DND-41 (cell line): Measurements from ENCODE around the gene OTOGL.

Experiments
- ATAC-seq: fragments of 200-7000 bp; cut with Tn5 transposase; 3 replicates; pipeline ENCODE4 v1.9.1; 2021; ENCODE audit warnings: low read depth; ENCODE audit not compliant: insufficient read depth
- DNase-seq: peaks from one replicate; pipeline ENCODE4 v3.0.0-alpha.2; 2020
- H2AFZ ChIP-seq: 2 replicates; pipeline ENCODE4 v1.6.0; 2012; ENCODE audit warnings: low read depth, low read length
- H3K27ac ChIP-seq: 2 replicates; pipeline ENCODE4 v1.5.1; 2012; ENCODE audit warnings: low read length, inconsistent platforms
- H3K27me3 ChIP-seq: fragments of 200-600 bp; sonication (generic); 2 replicates; pipeline ENCODE4 v1.6.0; 2012; ENCODE audit warnings: low read length, mild to moderate bottlenecking, inconsistent platforms; ENCODE audit not compliant: insufficient read depth, poor library complexity
- H3K36me3 ChIP-seq: 2 replicates; pipeline ENCODE4 v1.5.1; 2012; ENCODE audit warnings: low read length, inconsistent platforms; ENCODE audit not compliant: insufficient read depth
- H3K4me1 ChIP-seq: 2 replicates; pipeline ENCODE4 v1.5.1; 2012; ENCODE audit warnings: mild to moderate bottlenecking, low read length; ENCODE audit not compliant: insufficient read depth
- H3K4me2 ChIP-seq: 2 replicates; pipeline ENCODE4 v1.6.0; 2012; ENCODE audit warnings: mild to moderate bottlenecking, moderate library complexity, low read length, inconsistent platforms; ENCODE audit not compliant: insufficient read depth
- H3K4me3 ChIP-seq, 2 experiments: fragments of 200-600 bp in 1 of 2; shearing (Covaris generic) in 1 of 2; 2 replicates each; pipeline ENCODE4 v1.5.1; 2012 to 2016; ENCODE audit warnings: inconsistent platforms in 2 of 2, low read length in 2 of 2, mild to moderate bottlenecking in 2 of 2, low read depth in 1 of 2, moderate library complexity in 1 of 2
- H3K79me2 ChIP-seq: 2 replicates; pipeline ENCODE4 v1.6.0; 2012; ENCODE audit warnings: low read length, inconsistent platforms; ENCODE audit not compliant: insufficient read depth
- H3K9ac ChIP-seq: 2 replicates; pipeline ENCODE4 v1.6.0; 2012; ENCODE audit warnings: low read depth, mild to moderate bottlenecking, inconsistent platforms, low read length, moderate library complexity
- H3K9me3 ChIP-seq: 2 replicates; pipeline ENCODE4 v1.5.1; 2012; ENCODE audit warnings: low read length, moderate library complexity, mild to moderate bottlenecking, inconsistent platforms; ENCODE audit not compliant: insufficient read depth, severe bottlenecking
- H4K20me1 ChIP-seq: 2 replicates; pipeline ENCODE4 v1.6.0; 2012; ENCODE audit warnings: low read length; ENCODE audit not compliant: insufficient read depth
- EZH2 ChIP-seq: IDR thresholded peaks from 3 replicates; pipeline ENCODE4 v1.6.1; 2012; ENCODE audit warnings: borderline replicate concordance, low read depth, mild to moderate bottlenecking, moderate library complexity, low read length, inconsistent platforms; ENCODE audit not compliant: severe bottlenecking
- TF ChIP-seq, protein P1 (sequence below): IDR thresholded peaks from 2 replicates; pipeline ENCODE4 v1.5.1; 2012; ENCODE audit warnings: borderline replicate concordance, low read length, moderate library complexity, mild to moderate bottlenecking; ENCODE audit not compliant: poor library complexity, severe bottlenecking; ENCODE audit errors: extremely low read depth

Gene OTOGL

GRCh38 chr12:80195074-80195726, 95.9 kb downstream of the OTOGL start:
- Histone ChIP-seq H3K4me3 (no peak overlapping the region), H3K36me3 (no peaks in the 10 kb centered on the region), H3K9ac (no peak overlapping the region), H4K20me1 (no peaks in the 10 kb centered on the region), H3K9me3 (no peaks in the 10 kb centered on the region), H3K4me2 (no peak overlapping the region), H3K79me2 (no peaks in the 10 kb centered on the region), H2AFZ (no peak overlapping the region), H3K27me3 (no peaks in the 10 kb centered on the region), H3K4me1 (no peaks in the 10 kb centered on the region), H3K27ac (no peak overlapping the region)
- DNase-seq = no peak
- ATAC-seq = no peak; the same call in 2 of the 3 replicates
- no peak for TF ChIP-seq EZH2
- TF ChIP-seq, protein P1, sequence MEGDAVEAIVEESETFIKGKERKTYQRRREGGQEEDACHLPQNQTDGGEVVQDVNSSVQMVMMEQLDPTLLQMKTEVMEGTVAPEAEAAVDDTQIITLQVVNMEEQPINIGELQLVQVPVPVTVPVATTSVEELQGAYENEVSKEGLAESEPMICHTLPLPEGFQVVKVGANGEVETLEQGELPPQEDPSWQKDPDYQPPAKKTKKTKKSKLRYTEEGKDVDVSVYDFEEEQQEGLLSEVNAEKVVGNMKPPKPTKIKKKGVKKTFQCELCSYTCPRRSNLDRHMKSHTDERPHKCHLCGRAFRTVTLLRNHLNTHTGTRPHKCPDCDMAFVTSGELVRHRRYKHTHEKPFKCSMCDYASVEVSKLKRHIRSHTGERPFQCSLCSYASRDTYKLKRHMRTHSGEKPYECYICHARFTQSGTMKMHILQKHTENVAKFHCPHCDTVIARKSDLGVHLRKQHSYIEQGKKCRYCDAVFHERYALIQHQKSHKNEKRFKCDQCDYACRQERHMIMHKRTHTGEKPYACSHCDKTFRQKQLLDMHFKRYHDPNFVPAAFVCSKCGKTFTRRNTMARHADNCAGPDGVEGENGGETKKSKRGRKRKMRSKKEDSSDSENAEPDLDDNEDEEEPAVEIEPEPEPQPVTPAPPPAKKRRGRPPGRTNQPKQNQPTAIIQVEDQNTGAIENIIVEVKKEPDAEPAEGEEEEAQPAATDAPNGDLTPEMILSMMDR = peak; percentile 38

DNA sequence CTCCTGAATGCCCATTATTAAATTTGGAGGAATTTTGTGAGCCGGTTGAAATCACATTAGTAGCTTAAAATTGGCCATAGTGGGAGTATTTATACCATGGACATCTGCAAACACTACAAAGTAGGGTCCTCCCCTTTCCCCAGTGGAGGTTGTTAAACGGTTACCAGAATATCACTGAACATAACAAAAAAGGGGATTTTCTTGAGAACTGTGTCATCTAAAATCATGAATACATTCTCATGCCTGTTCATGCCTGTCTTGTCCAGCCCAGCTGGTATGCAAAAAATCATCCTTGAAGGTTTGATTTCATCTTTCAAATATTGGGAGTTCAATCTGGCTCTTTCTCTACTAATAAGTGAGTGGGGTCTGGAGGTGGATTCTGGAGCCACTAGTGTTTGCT, 96.4 kb downstream of the OTOGL start:
- Histone ChIP-seq H4K20me1 (no peaks in the 10 kb centered on the region), H3K27ac (no peak overlapping the region), H3K36me3 (no peaks in the 10 kb centered on the region), H3K9ac (no peak overlapping the region), H3K9me3 (no peaks in the 10 kb centered on the region), H2AFZ (no peak overlapping the region), H3K79me2 (no peaks in the 10 kb centered on the region), H3K4me2 (no peak overlapping the region), H3K4me3 (no peak overlapping the region), H3K4me1 (no peaks in the 10 kb centered on the region), H3K27me3 (no peaks in the 10 kb centered on the region)
- ATAC-seq (no peak), DNase-seq (no peak)
- TF ChIP-seq, protein P1 = no peak
- no peak for TF ChIP-seq EZH2

GRCh38 chr12:80196419-80196818, 97.1 kb downstream of the OTOGL start:
- Histone ChIP-seq H3K4me3 (no peak overlapping the region), H3K36me3 (no peaks in the 10 kb centered on the region), H3K27me3 (no peaks in the 10 kb centered on the region), H4K20me1 (no peaks in the 10 kb centered on the region), H3K9me3 (no peaks in the 10 kb centered on the region), H3K4me2 (no peak overlapping the region), H3K9ac (no peak overlapping the region), H2AFZ (no peak overlapping the region), H3K4me1 (no peaks in the 10 kb centered on the region), H3K79me2 (no peaks in the 10 kb centered on the region), H3K27ac (no peak overlapping the region)
- no peak for DNase-seq
- ATAC-seq = no peak
- TF ChIP-seq EZH2 = no peak
- TF ChIP-seq, protein P1 = no peak

DNA sequence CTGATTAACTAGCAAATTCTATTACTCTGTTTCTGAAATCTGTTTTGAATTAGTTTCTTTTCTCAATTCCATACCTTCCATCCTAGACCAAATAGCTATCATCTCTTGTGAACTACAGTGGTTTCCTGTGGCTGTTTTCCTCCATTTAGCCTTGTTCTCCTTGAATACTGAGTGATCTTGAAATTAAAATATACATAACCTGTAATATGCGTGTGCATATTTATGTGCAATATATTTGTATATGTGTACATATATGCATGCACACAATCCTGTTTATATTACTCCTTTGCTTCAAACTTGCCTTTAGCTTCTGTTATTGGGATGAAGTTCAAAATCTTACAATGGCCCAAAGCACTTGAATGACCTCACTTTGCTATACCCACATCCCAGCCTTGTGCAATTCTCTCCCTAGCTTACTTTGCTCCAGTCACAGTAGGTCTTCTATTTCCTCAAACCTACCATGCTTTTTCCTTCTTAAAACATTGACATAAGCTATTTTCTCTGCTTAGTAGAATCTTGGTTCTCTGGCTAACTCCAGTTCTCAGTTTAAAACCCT, 99.5 kb downstream of the OTOGL start:
- Histone ChIP-seq H2AFZ (no peak overlapping the region), H3K27ac (no peak overlapping the region), H3K4me1 (no peaks in the 10 kb centered on the region), H4K20me1 (no peaks in the 10 kb centered on the region), H3K36me3 (no peaks in the 10 kb centered on the region), H3K4me2 (no peak overlapping the region), H3K9me3 (no peaks in the 10 kb centered on the region), H3K9ac (no peak overlapping the region), H3K4me3 (no peak overlapping the region), H3K79me2 (no peaks in the 10 kb centered on the region), H3K27me3 (no peaks in the 10 kb centered on the region)
- TF ChIP-seq, protein P1 = no peak
- TF ChIP-seq EZH2 = no peak
- DNase-seq = no peak
- no peak for ATAC-seq
